ENCODE data around the gene PIGZ. TPM values are rescaled to one million over a fixed set of nuclear protein-coding genes. Genes with fewer than 3 reads are reported as not detected.
A peak's percentile ranks its signal among the peaks of the same experiment; 100 is the strongest.
"Not testable (repeated sequence)": the region's sequence is repeated elsewhere in the genome, so short reads cannot be mapped to it uniquely, and the experiment has no call there.

PIGZ gene
- total RNA-seq, 1 donor from 2014 or later: 9.9 TPM

GRCh38 chr3:196949285-196949619, 19.4 kb downstream of the PIGZ start:
- no peaks in the 10 kb centered on the region for H3K9me3 Mint-ChIP-seq (ENCODE audit: low read depth)
- TF ChIP-seq, protein P1, sequence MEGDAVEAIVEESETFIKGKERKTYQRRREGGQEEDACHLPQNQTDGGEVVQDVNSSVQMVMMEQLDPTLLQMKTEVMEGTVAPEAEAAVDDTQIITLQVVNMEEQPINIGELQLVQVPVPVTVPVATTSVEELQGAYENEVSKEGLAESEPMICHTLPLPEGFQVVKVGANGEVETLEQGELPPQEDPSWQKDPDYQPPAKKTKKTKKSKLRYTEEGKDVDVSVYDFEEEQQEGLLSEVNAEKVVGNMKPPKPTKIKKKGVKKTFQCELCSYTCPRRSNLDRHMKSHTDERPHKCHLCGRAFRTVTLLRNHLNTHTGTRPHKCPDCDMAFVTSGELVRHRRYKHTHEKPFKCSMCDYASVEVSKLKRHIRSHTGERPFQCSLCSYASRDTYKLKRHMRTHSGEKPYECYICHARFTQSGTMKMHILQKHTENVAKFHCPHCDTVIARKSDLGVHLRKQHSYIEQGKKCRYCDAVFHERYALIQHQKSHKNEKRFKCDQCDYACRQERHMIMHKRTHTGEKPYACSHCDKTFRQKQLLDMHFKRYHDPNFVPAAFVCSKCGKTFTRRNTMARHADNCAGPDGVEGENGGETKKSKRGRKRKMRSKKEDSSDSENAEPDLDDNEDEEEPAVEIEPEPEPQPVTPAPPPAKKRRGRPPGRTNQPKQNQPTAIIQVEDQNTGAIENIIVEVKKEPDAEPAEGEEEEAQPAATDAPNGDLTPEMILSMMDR (IDR thresholded peaks at IDR 0.05): no peak
- H3K4me3 Mint-ChIP-seq (ENCODE audit: unreplicated experiment): no peak overlapping the region
- peaks cover 4% of the 10 kb centered on the region for H3K36me3 Mint-ChIP-seq (ENCODE audit: low read depth)
- no peak overlapping the region for H3K27ac Mint-ChIP-seq (ENCODE audit: unreplicated experiment)
- peaks cover 7% of the 10 kb centered on the region for H3K4me1 Mint-ChIP-seq (ENCODE audit: low read depth)
- H3K27me3 Mint-ChIP-seq (ENCODE audit: low read depth): no peaks in the 10 kb centered on the region
- DNase-seq (ENCODE audit: low spot score): no peak

GRCh38 chr3:196948442-196949284, 20.0 kb downstream of the PIGZ start:
- no peak for DNase-seq (ENCODE audit: low spot score)
- Mint-ChIP-seq H3K27me3 (ENCODE audit: low read depth) (no peaks in the 10 kb centered on the region), H3K9me3 (ENCODE audit: low read depth) (no peaks in the 10 kb centered on the region), H3K36me3 (ENCODE audit: low read depth) (peaks cover 4% of the 10 kb centered on the region), H3K4me3 (ENCODE audit: unreplicated experiment) (no peak overlapping the region), H3K27ac (ENCODE audit: unreplicated experiment) (no peak overlapping the region), H3K4me1 (ENCODE audit: low read depth) (peaks cover 12% of the 10 kb centered on the region)
- TF ChIP-seq, protein P1 (IDR thresholded peaks at IDR 0.05): peak; percentile 25

DNA sequence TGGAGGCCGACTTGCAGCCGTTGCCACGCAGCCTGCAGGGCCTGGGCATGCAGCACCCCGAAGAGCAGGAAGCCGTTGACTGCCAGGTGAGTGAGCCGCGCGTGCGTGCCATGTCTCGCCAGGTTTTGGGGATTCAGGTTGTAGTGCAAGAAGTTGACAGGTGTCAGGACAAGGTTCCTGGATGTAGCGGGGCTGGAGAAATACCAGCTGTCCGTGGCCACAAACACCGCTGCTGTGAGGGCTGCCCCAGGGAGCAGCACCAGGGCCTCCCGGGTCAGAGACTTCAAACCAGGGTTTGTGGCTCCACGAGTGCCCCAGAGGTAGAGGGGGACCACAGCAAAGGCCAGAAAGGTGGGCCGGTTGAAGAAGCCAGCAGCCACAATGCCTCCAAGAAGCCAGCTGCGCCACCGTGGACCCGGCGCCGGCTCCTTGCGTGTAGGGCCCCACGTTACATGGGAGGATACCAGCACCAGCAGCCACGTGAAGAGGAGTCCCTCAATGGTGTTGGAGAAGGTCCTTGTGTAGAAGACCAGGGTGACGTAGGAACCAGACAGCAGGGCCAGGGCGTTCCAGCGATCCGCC, 20.7 kb downstream of the PIGZ start:
- no peak overlapping the region for H3K27ac Mint-ChIP-seq (ENCODE audit: unreplicated experiment)
- H3K4me3 Mint-ChIP-seq (ENCODE audit: unreplicated experiment): no peak overlapping the region
- no peaks in the 10 kb centered on the region for H3K27me3 Mint-ChIP-seq (ENCODE audit: low read depth)
- no peak for DNase-seq (ENCODE audit: low spot score)
- peaks cover 4% of the 10 kb centered on the region for H3K36me3 Mint-ChIP-seq (ENCODE audit: low read depth)
- peaks cover 20% of the 10 kb centered on the region for H3K4me1 Mint-ChIP-seq (ENCODE audit: low read depth)
- TF ChIP-seq, protein P1 (IDR thresholded peaks at IDR 0.05): no peak
- H3K9me3 Mint-ChIP-seq (ENCODE audit: low read depth): no peaks in the 10 kb centered on the region

DNA sequence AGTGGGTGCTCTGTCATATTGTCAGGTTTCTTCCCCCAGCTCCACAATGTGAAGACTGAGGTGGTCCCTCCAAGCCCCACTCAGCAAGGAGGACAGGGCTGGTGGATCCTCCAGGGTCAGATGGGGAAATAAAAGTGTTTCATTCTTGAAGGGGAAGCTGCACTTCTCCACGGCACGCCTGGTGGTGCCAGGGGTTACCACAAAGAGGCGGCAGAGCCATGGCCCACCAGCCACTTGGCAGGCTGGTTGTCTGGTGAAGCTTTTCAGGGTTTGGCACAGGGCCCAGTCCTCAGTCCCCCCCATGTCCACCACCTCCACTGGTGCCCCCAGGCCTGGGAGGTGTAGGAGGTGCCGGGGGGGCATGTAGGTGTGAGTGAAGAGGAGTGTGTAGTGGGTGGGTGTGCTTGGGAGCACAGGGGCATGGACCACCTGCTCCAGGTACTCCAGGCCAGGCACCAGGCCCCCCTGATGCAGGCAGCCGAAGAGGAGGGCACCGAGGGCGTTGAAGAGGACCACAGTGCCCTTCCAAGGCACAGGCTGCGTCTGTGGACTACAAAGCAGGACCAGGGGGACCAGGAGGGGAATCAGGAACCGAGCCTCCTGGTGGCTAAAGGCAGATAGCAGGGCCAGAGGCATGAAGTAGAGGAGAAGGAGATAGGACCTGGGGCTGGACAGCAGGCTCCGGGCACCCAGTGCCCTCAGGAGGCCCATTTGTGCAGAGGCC, 21.3 kb downstream of the PIGZ start:
- H3K36me3 Mint-ChIP-seq (ENCODE audit: low read depth): peaks cover 4% of the 10 kb centered on the region
- DNase-seq (ENCODE audit: low spot score): no peak
- H3K4me1 Mint-ChIP-seq (ENCODE audit: low read depth): peaks cover 20% of the 10 kb centered on the region
- H3K4me3 Mint-ChIP-seq (ENCODE audit: unreplicated experiment): no peak overlapping the region
- no peaks in the 10 kb centered on the region for H3K9me3 Mint-ChIP-seq (ENCODE audit: low read depth)
- no peak overlapping the region for H3K27ac Mint-ChIP-seq (ENCODE audit: unreplicated experiment)
- TF ChIP-seq, protein P1 (IDR thresholded peaks at IDR 0.05): peak; percentile 19
- no peaks in the 10 kb centered on the region for H3K27me3 Mint-ChIP-seq (ENCODE audit: low read depth)

- DNase-seq (ENCODE audit: low spot score); H3K36me3 Mint-ChIP-seq (ENCODE audit: low read depth); H3K27me3 Mint-ChIP-seq (ENCODE audit: low read depth); H3K9me3 Mint-ChIP-seq (ENCODE audit: low read depth): not testable (repeated sequence)
- Mint-ChIP-seq H3K27ac (ENCODE audit: unreplicated experiment) (peak overlapping the region; percentile 98), H3K4me3 (ENCODE audit: unreplicated experiment) (peak overlapping the region; percentile 99), H3K4me1 (ENCODE audit: low read depth) (peaks cover 42% of the 10 kb centered on the region)
Observed at GRCh38 chr3:196944037-196944790, 24.4 kb downstream of the PIGZ start.
